Endothelial cell of hepatic sinusoid (primary cell): Measurements from ENCODE around the gene ZSCAN9.

Source experiments
- in situ Hi-C: cut with HindIII; loops from 2 replicates; pipeline ENCODE4 v1.10.0; 2017; ENCODE audit warnings: low sequenced_read_pairs

Gene ZSCAN9

GRCh38 chr6:28266563-28266961, 41.5 kb downstream of the ZSCAN9 start:
- in situ Hi-C loops = no loop called here

DNA sequence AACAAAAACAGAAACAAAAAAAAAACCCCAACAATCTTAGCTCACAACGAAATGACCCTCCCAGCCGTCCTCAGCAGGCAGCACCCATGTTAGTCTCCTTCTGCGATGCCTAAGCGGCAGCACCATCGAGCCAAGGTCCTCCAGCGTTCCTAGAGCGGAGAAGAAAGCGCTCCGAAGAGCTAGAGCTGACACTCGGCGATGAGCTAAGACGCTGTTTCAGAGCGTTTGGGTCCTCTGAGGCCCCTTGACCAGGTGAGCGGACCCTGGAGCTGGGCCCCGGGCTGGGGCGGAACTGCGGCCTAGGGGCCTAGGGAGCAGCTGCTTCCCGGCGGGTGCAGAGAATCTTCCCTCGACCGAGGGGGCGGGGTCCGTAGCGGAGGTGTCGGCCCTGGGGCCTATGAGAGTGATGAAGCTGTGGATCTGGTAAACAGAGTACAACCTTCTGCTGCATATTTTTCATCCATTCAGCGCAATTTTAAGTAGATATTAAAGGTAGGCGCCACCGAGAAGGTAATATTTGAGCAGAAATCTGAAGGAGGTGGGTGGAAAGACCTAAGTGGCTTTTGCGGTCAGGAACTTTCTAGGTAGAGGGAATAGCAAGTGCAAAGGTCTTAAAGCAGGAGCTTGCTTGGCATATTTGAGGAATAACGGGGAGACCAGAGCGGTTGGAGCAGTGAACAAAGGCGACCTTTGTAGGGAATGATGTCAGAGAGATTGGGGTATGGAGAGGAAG, 42.1 kb downstream of the ZSCAN9 start, which contains the start of gene ZSCAN26:
Gene ZSCAN26 (plus strand): TSS at position 182 of the 733 bp plus-strand sequence. CDS start 4,777 bp downstream, outside the sequence.
- in situ Hi-C loops = no loop called here

DNA sequence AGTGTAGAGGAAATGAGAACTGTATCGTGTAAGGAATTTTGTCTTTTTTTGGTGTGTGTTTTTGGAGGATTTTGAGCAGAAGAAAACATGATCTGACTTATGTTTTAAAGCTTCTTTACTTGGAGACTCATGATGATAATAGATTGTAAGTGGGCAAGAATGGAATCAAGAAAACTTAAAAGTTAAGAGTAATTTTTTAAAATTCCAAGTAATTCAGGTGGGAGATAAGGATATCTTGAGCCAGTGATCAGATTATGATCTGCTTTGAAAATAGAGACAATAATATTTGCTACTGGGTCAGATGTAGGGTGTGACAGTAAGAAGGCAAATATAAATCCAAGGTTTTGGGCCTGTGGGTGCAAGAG, 42.6 kb downstream of the ZSCAN9 start:
- in situ Hi-C loops = no loop called here

DNA sequence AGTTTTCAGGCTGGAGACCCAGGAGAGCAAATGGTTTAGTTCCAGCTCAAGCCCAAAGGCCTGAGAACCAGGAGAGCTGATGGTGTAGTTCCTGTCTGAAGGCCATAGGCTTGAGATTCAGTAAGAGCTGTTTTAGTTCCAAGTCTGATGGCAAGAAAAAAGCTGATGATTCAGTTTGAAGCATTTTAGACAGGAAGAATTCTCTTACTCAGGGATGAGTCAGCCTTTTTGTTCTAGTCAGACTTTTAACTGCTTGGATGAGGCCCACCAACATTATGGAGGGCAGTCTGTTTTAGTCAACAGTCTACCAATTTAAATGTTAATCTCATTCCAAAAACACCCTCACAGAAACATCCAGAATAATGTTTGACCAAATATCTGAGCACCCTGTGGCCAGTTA, 44.4 kb downstream of the ZSCAN9 start:
- in situ Hi-C loops = no loop called here

GRCh38 chr6:28274888-28275287, 49.8 kb downstream of the ZSCAN9 start:
- in situ Hi-C loops = no loop called here

GRCh38 chr6:28277746-28278145, 52.7 kb downstream of the ZSCAN9 start:
- in situ Hi-C loops = no loop called here

DNA sequence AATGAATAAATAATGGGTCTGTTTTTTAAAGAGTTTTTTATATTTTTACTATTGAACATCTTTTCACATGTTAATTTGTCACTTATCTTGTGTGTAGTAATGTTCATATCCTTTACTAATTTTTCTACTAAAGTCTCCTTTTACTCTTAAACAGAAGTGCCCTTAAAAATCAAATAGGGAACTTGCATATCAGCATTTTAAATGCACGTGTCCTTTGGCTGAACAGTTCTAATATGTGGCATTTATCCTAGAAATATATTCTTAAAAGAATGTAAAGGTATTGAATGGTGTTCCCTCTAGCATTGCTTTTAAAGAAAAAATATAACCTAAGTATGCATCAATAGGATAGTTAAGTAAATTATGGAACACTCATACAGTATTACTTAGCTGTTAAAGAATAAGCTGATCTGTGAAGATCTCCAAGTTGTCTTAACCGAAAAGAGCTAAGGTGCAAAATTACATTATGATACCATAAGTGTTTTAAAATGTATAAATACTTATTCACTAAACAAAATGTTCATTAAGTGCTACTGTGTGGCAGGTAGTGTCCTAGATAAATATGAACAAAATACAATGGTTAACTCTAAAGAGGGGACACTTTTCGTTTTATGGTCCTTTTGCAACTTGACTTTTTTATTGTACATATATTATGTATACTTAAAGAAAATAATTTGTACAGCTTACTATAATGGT, 55.7 kb downstream of the ZSCAN9 start:
- in situ Hi-C loops = no loop called here

DNA sequence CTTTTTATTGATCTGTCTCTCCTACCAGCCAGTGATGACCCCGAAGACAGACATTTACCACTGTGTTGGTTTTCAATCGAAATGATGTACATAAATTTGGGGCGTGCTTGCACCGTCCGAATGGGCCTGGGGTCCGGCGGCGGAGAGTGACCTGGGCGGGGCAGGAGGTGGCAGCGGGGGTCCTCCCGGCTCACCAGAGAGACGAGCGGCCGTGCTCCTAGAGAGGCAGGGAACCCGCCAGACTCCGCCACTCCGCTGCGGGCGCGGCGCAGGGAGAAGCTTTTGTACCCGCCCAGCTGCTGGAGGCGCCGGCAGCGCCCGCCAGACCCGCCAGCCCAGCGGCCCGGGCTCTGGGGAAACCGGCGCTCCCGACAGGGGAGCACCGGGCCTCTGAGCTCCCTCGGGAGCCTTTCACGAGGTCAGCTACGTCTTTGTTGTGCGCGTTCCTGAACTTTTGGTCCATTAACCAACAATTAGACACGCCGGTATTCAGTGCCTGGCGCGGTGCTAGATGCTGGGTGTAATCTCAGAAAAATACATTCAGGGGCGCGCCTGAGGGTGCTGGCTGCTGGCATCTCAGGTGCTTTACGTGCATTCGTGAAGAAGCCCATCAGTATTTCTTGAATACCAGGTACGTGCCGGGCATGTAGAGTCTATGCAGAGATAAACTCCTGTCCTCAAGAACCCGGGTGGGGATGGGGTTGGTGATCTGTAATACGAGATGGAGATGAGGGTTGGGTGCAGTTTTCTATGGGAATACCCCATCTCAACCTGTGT, 56.4 kb downstream of the ZSCAN9 start, which contains the start of gene PGBD1:
Gene PGBD1 (plus strand): TSS at position 285 of the 777 bp plus-strand sequence. CDS start 2,242 bp downstream, outside the sequence.
- in situ Hi-C loops = no loop called here

GRCh38 chr6:28282926-28283325, 57.9 kb downstream of the ZSCAN9 start:
- in situ Hi-C loops = no loop called here
